Suprapubic skin (tissue), 4 donors: ENCODE results near the gene MKKS. TPM values are rescaled to one million over a fixed set of nuclear protein-coding genes. Genes with fewer than 3 reads are reported as not detected.

Experiments used
- DNase-seq, 2 donors: peaks; one replicate each; pipeline ENCODE4 v3.0.0-alpha.2; 2019; ENCODE audit warnings: low spot score in 2 of 2
- H3K27ac ChIP-seq: fragments of 200-600 bp; sonication (generic); one replicate; pipeline ENCODE4 v1.5.1; 2019
- H3K27me3 ChIP-seq: fragments of 200-600 bp; sonication (generic); one replicate; pipeline ENCODE4 v1.5.1; 2019
- H3K36me3 ChIP-seq: fragments of 200-600 bp; sonication (generic); one replicate; pipeline ENCODE4 v1.5.1; 2019
- H3K4me1 ChIP-seq: fragments of 200-600 bp; sonication (generic); one replicate; pipeline ENCODE4 v1.5.1; 2019
- H3K4me3 ChIP-seq: fragments of 200-600 bp; sonication (generic); one replicate; pipeline ENCODE4 v1.5.1; 2019; ENCODE audit warnings: mild to moderate bottlenecking
- H3K9me3 ChIP-seq: fragments of 200-600 bp; sonication (generic); one replicate; pipeline ENCODE4 v1.5.1; 2019
- EP300 ChIP-seq: sonication (generic); formaldehyde crosslinking; IDR thresholded peaks from one replicate; pipeline ENCODE4 v1.6.1; 2017; ENCODE audit warnings: antibody characterized with exemption
- POLR2A ChIP-seq, 2 donors: fragments of 450-650 bp; IDR thresholded peaks; one replicate each; pipeline ENCODE4 v1.6.1; 2017; ENCODE audit warnings: antibody characterized with exemption in 2 of 2, mild to moderate bottlenecking in 2 of 2, moderate library complexity in 2 of 2
- POLR2AphosphoS5 ChIP-seq, 3 donors: sonication (generic); formaldehyde crosslinking; IDR thresholded peaks; one replicate each; pipeline ENCODE4 v1.6.1; 2017; ENCODE audit warnings: antibody characterized with exemption in 3 of 3
- WGBS: methylation state at CpG from one replicate; pipeline ENCODE4 v1.1.5; 2018; 5-methylcytosine and 5-hydroxymethylcytosine counted together
- total RNA-seq, 4 donors: library from RNA; depleted of rRNA; stranded (reverse); fragments of >200 nt; gene quantifications; one replicate each; pipeline ENCODE4 v1.1.0, GENCODE V29; 2016
- TF ChIP-seq, protein P1 (sequence below), 2 donors: fragments of 200-600 bp in 1 of 2; fragments of 450-650 bp in 1 of 2; sonication (generic) in 1 of 2; IDR thresholded peaks; one replicate each; pipeline ENCODE4 v1.5.1; 2016 to 2019; ENCODE audit warnings: antibody characterized with exemption in 2 of 2, mild to moderate bottlenecking in 1 of 2, moderate library complexity in 1 of 2

MKKS gene
- total RNA-seq, 4 donors from 2014 or later = 8.7 to 11.2 (median 9.6) TPM

DNA sequence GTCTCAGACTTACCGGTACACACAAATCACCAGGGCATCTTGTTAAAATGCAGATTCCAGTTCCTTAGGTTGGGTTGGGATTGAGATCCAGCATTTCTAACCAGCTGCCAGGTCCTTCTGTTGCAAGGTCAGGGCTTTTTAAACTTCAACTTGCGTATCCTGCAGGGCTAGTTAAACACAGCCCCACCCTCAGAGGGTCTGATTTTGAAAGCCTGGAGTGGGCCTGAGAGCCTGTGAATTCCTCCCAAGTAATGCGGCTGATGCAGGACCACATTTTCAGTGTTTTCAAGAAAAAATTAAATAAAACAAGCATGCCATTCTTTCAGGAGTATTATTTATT is 65.3 kb downstream of the MKKS start:
- TF ChIP-seq POLR2A (IDR thresholded peaks at IDR 0.05) = no peak
- no peak for TF ChIP-seq POLR2AphosphoS5 (IDR thresholded peaks at IDR 0.05)
- TF ChIP-seq, protein P1, sequence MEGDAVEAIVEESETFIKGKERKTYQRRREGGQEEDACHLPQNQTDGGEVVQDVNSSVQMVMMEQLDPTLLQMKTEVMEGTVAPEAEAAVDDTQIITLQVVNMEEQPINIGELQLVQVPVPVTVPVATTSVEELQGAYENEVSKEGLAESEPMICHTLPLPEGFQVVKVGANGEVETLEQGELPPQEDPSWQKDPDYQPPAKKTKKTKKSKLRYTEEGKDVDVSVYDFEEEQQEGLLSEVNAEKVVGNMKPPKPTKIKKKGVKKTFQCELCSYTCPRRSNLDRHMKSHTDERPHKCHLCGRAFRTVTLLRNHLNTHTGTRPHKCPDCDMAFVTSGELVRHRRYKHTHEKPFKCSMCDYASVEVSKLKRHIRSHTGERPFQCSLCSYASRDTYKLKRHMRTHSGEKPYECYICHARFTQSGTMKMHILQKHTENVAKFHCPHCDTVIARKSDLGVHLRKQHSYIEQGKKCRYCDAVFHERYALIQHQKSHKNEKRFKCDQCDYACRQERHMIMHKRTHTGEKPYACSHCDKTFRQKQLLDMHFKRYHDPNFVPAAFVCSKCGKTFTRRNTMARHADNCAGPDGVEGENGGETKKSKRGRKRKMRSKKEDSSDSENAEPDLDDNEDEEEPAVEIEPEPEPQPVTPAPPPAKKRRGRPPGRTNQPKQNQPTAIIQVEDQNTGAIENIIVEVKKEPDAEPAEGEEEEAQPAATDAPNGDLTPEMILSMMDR (IDR thresholded peaks at IDR 0.05) = no peak
- 95% methylated on average over 3 of the region's 3 CpGs for WGBS
- Histone ChIP-seq H3K36me3 (no peaks in the 10 kb centered on the region), H3K4me1 (no peaks in the 10 kb centered on the region), H3K9me3 (no peaks in the 10 kb centered on the region), H3K27ac (no peak overlapping the region), H3K4me3 (no peak overlapping the region), H3K27me3 (no peaks in the 10 kb centered on the region)
- no peak for DNase-seq

DNA sequence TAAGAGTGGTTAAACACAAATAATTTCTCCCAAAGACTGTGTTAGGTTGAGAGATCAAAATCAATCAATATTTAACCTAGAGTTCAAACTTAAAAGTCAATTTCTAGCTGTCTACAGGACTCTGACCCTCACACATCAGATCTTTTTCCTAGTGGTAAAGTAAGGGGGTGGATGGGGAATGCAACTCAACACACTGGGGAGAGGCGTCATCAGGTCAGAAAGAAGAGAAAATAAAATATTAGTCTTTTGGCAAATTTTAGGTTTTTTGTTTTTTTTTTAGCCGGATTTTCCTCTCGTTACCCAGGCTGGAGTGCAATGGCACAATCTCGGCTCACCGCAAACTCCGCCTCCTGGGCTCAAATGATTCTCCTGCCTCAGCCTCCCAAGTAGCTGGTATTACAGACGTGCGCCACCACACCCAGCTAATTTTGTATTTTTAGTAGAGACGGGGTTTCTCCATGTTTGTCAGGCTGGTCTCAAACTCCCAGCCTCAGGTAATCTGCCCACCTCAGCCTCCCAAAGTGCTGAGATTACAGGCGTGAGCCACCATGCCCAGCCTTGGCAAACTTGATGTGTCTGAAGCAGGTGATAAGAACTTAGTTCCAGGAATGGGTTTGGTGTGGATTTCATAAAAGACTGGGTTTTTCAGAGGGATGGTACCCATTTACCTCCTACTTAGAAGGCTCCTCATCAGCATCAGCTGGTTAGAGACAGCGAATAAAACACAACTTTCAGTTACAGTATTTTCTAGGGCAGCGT is 65.9 kb downstream of the MKKS start:
- no peaks in the 10 kb centered on the region for H3K27me3 ChIP-seq
- TF ChIP-seq EP300 (no peak), POLR2A (IDR thresholded peaks at IDR 0.05) (no peak), POLR2AphosphoS5 (IDR thresholded peaks at IDR 0.05) (no peak)
- TF ChIP-seq, protein P1 (IDR thresholded peaks at IDR 0.05) = no peak
- no peak for DNase-seq
- H3K27ac ChIP-seq = no peak overlapping the region
- 95% methylated on average over 12 of the region's 12 CpGs for WGBS
- H3K4me1 ChIP-seq = no peaks in the 10 kb centered on the region
- H3K4me3 ChIP-seq = no peak overlapping the region
- H3K9me3 ChIP-seq = no peaks in the 10 kb centered on the region
- no peaks in the 10 kb centered on the region for H3K36me3 ChIP-seq

DNA sequence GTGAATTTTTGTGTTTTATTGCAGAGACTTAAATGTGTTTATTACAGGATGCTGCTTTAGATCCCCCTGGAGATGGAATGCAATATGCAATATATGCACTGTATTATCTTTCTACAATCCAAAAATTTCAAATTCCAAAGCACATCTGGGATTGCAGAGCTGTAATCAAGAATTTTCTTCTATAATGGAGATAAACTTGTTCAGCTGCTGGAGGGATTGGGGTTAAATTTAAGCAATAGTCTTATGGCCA is 66.4 kb downstream of the MKKS start:
- Histone ChIP-seq H3K9me3 (no peaks in the 10 kb centered on the region), H3K4me1 (no peaks in the 10 kb centered on the region), H3K36me3 (no peaks in the 10 kb centered on the region), H3K4me3 (no peak overlapping the region), H3K27me3 (no peaks in the 10 kb centered on the region), H3K27ac (no peak overlapping the region)
- TF ChIP-seq EP300 = no peak
- TF ChIP-seq POLR2A (IDR thresholded peaks at IDR 0.05) = no peak
- no peak for TF ChIP-seq POLR2AphosphoS5 (IDR thresholded peaks at IDR 0.05)
- TF ChIP-seq, protein P1 (IDR thresholded peaks at IDR 0.05) = no peak
- no peak for DNase-seq

DNA sequence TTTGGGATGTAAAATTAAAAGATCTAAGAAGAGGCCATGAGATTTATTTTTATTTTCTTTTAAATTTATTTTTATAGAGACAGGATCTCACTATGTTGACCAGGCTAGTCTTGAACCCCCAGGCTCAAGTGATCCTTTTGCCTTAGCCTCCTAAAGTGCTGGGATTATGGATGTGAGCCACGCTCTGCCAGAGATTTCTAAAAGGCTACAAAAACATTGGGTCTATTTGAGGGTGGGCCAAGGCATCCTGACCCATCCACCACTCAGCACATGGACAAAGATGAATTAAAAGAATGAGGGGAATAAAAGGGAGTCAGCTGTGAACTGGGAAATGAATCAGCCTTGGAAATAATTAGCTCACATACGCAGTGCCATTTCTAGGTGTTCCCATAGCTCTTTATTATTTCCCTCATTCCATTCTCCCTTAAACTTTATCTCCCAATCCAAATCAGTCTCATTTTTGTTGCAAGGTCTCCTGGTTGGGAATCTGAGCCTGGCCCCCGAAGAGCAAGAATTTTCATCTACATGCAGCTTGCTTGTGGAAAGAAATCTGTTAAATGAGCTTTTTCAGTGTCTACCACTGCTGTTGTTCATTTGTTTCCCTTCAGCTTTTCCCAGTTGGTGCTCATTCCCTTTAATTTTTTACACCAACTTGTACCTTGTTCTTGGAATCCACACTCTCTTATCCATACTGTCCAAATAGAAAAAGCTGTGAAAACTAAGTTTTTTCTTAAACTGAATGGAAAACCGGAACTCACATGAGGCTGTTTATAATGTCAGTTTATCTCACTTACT is 66.9 kb downstream of the MKKS start:
- H3K4me3 ChIP-seq = no peak overlapping the region
- H3K36me3 ChIP-seq = no peaks in the 10 kb centered on the region
- no peak for DNase-seq
- no peak overlapping the region for H3K27ac ChIP-seq
- WGBS = 79% methylated on average over 4 of the region's 4 CpGs
- TF ChIP-seq EP300 = no peak
- no peak for TF ChIP-seq POLR2A (IDR thresholded peaks at IDR 0.05)
- TF ChIP-seq, protein P1 (IDR thresholded peaks at IDR 0.05) = no peak
- no peak for TF ChIP-seq POLR2AphosphoS5 (IDR thresholded peaks at IDR 0.05)
- H3K27me3 ChIP-seq = no peaks in the 10 kb centered on the region
- no peaks in the 10 kb centered on the region for H3K4me1 ChIP-seq
- no peaks in the 10 kb centered on the region for H3K9me3 ChIP-seq

DNA sequence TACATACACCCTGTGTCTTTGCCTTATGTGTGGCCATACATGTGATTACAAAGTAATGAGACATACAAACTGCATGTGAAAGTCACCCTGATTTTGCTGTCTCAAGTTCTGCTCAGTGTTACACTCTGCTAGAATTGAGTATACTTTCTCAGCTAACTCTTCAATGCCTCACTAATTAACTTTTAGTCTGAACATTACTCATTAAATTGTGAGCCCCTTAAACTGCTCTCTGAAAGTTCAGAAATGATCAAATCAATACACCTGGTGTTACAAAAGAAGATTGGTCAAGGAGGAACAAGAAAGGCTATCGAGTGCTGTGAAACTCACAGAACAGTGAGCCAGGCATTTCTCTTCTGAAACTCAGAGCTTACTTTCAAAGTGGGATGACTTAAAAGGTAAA is 71.3 kb downstream of the MKKS start:
- Histone ChIP-seq H3K9me3 (no peaks in the 10 kb centered on the region), H3K4me3 (no peak overlapping the region)
- WGBS = 97% methylated on average over 1 of the region's 1 CpG

More for the DNA sequence above, 71.3 kb downstream of the MKKS start:
- Histone ChIP-seq H3K36me3 (no peaks in the 10 kb centered on the region), H3K4me1 (no peaks in the 10 kb centered on the region), H3K27me3 (no peaks in the 10 kb centered on the region), H3K27ac (no peak overlapping the region)
- no peak for DNase-seq
- no peak for TF ChIP-seq POLR2A (IDR thresholded peaks at IDR 0.05)
- TF ChIP-seq POLR2AphosphoS5 (IDR thresholded peaks at IDR 0.05) = no peak
- TF ChIP-seq, protein P1 (IDR thresholded peaks at IDR 0.05) = no peak
- no peak for TF ChIP-seq EP300
